OCI-LY7 (cell line): ENCODE data around the gene GRXCR2. TPM values are rescaled to one million over a fixed set of nuclear protein-coding genes. Genes with fewer than 3 reads are reported as not detected.

ENCODE experiments used
- BruUV-seq: library from RNA; stranded (reverse); fragments of 400-500 nt; replicated peaks from 2 replicates; lab custom pipeline; 2021; lab: Mats Ljungman, UMichigan
- CTCF ChIA-PET: fragments of 300-600 bp; sonication (Branson Sonifier 250); formaldehyde crosslinking; loops from one replicate; lab custom pipeline; 2022; ENCODE audit warnings: antibody characterized with exemption; ENCODE audit not compliant: unreplicated experiment; lab: Charles Lee
- POLR2A ChIA-PET: fragments of 300-600 bp; sonication (Branson Sonifier 250); formaldehyde crosslinking; loops from one replicate; lab custom pipeline; 2022; ENCODE audit warnings: antibody characterized with exemption; lab: Charles Lee
- DNase-seq: peaks from one replicate; pipeline ENCODE4 v3.0.0-alpha.2; 2015; ENCODE audit warnings: low spot score
- H2AFZ ChIP-seq: fragments of 200-600 bp; sonication (generic), shearing (Covaris generic); 2 replicates; pipeline ENCODE4 v1.6.1; 2014; ENCODE audit warnings: mild to moderate bottlenecking, antibody characterized with exemption, low read length, moderate library complexity
- H3K27ac ChIP-seq: fragments of 200-600 bp; sonication (generic); 2 replicates; pipeline ENCODE4 v1.5.1; 2014; ENCODE audit warnings: mixed run types, low read depth, mild to moderate bottlenecking, moderate library complexity, low read length, inconsistent platforms; ENCODE audit not compliant: poor library complexity, severe bottlenecking
- H3K36me3 ChIP-seq: fragments of 200-600 bp; sonication (generic); 2 replicates; pipeline ENCODE4 v1.6.1; 2014; ENCODE audit warnings: mild to moderate bottlenecking, antibody characterized with exemption, low read length, moderate library complexity, mixed read lengths; ENCODE audit not compliant: insufficient read depth
- H3K4me1 ChIP-seq: fragments of 200-600 bp; sonication (generic); 2 replicates; pipeline ENCODE4 v1.5.1; 2014; ENCODE audit warnings: mild to moderate bottlenecking, low read length; ENCODE audit not compliant: insufficient read depth, poor library complexity, severe bottlenecking
- H3K4me2 ChIP-seq: fragments of 200-600 bp; sonication (generic); 2 replicates; pipeline ENCODE4 v1.6.1; 2014; ENCODE audit warnings: mild to moderate bottlenecking, low read length
- H3K4me3 ChIP-seq: fragments of 200-600 bp; sonication (generic); 2 replicates; pipeline ENCODE4 v1.5.1; 2014; ENCODE audit warnings: mild to moderate bottlenecking, low read depth, low read length; ENCODE audit not compliant: poor library complexity, severe bottlenecking
- H3K79me2 ChIP-seq: fragments of 200-600 bp; sonication (generic); 2 replicates; pipeline ENCODE4 v1.6.1; 2016; ENCODE audit warnings: low read depth, mild to moderate bottlenecking, low read length, moderate library complexity, mixed read lengths; ENCODE audit not compliant: insufficient read depth
- H3K9me2 ChIP-seq: fragments of 200-600 bp; sonication (generic); 2 replicates; pipeline ENCODE4 v1.6.1; 2016; ENCODE audit warnings: mild to moderate bottlenecking, low read length, mixed read lengths; ENCODE audit not compliant: insufficient read depth
- H3K9me3 ChIP-seq: fragments of 200-600 bp; sonication (generic); 2 replicates; pipeline ENCODE4 v1.6.1; 2014; ENCODE audit warnings: mild to moderate bottlenecking, mixed run types, low read length, mixed read lengths
- H4K20me1 ChIP-seq: fragments of 200-600 bp; sonication (generic); 2 replicates; pipeline ENCODE4 v1.6.1; 2014; ENCODE audit warnings: mild to moderate bottlenecking, antibody characterized with exemption, low read length, moderate library complexity, mixed read lengths; ENCODE audit not compliant: insufficient read depth
- CTCF ChIP-seq: fragments of 200-600 bp; sonication (generic); conservative IDR thresholded peaks from 2 replicates; pipeline ENCODE4 v1.5.1; 2014; ENCODE audit warnings: mild to moderate bottlenecking, antibody characterized with exemption, low read length, moderate library complexity, mixed read lengths
- EZH2phosphoT487 ChIP-seq: fragments of 200-600 bp; sonication (generic); IDR thresholded peaks from 2 replicates; pipeline ENCODE4 v1.6.1; 2018; ENCODE audit warnings: low read depth, borderline replicate concordance, mild to moderate bottlenecking, mixed run types, antibody characterized with exemption, low read length, moderate library complexity, mixed read lengths
- intact Hi-C: fragments of 100-400 bp; cut with micrococcal nuclease; formaldehyde crosslinking; loops from one replicate; pipeline ENCODE4 v1.10.0; 2022; ENCODE audit not compliant: unreplicated experiment
- total RNA-seq, 2 experiments: library from RNA; depleted of rRNA in 1 of 2; stranded (reverse); fragments of >200 nt in 1 of 2; shearing (Covaris generic) in 1 of 2; gene quantifications; 2 replicates each; pipeline ENCODE4 v1.2.3, GENCODE V29; 2014 to 2022

Gene GRXCR2
- total RNA-seq, 2 experiments from 2014 or later: not detected

- no peaks in the 10 kb centered on the region for H3K36me3 ChIP-seq
- POLR2A ChIA-PET: no interaction called here
- H3K9me3 ChIP-seq: no peaks in the 10 kb centered on the region
- DNase-seq: no peak
- H3K27ac ChIP-seq: no peak overlapping the region
- no peak for TF ChIP-seq CTCF
- no peak for TF ChIP-seq EZH2phosphoT487
- no peak overlapping the region for H3K4me2 ChIP-seq
- H2AFZ ChIP-seq: no peak overlapping the region
- H3K79me2 ChIP-seq: no peaks in the 10 kb centered on the region
- no peaks in the 10 kb centered on the region for H4K20me1 ChIP-seq
- CTCF ChIA-PET: interaction anchor here (0.5 kb wide), 1 partner anchor 18 kb away, joined by 7 read pairs; no protein-coding TSS in a partner anchor
- no peaks in the 10 kb centered on the region for H3K4me1 ChIP-seq
- BruUV-seq: no TSS peak
- H3K9me2 ChIP-seq: no peaks in the 10 kb centered on the region
- intact Hi-C loops: no loop called here
- H3K4me3 ChIP-seq: no peak overlapping the region
Observed at GRCh38 chr5:145917288-145917687, 44.5 kb upstream of the GRXCR2 start.

GRCh38 chr5:145915970-145916638 lies 43.3 kb upstream of the GRXCR2 start:
- intact Hi-C loops: no loop called here
- no peak overlapping the region for H3K27ac ChIP-seq
- H3K79me2 ChIP-seq: no peaks in the 10 kb centered on the region
- no peaks in the 10 kb centered on the region for H3K9me2 ChIP-seq
- H3K36me3 ChIP-seq: no peaks in the 10 kb centered on the region
- ChIA-PET POLR2A (interaction anchor here (0.7 kb wide), 3 partner anchors 65 to 413 kb away, joined by 3 to 5 read pairs (median 3); no protein-coding TSS in a partner anchor), CTCF (interaction anchor here (0.6 kb wide), 1 partner anchor 413 kb away, joined by 3 read pairs; no protein-coding TSS in a partner anchor)
- H3K4me1 ChIP-seq: no peaks in the 10 kb centered on the region
- no peaks in the 10 kb centered on the region for H3K9me3 ChIP-seq
- no peak overlapping the region for H3K4me2 ChIP-seq
- H3K4me3 ChIP-seq: no peak overlapping the region
- no peaks in the 10 kb centered on the region for H4K20me1 ChIP-seq
- DNase-seq: no peak
- no TSS peak for BruUV-seq
- TF ChIP-seq EZH2phosphoT487 (no peak), CTCF (no peak)
- no peak overlapping the region for H2AFZ ChIP-seq

- no peak for TF ChIP-seq EZH2phosphoT487
- TF ChIP-seq CTCF: no peak
- ChIA-PET POLR2A (interaction anchor here (0.6 to 0.8 kb wide), 2 partner anchors 32 to 85 kb away, joined by 3 to 4 read pairs; no protein-coding TSS in a partner anchor), CTCF (no interaction called here)
- no peak for DNase-seq
- no peaks in the 10 kb centered on the region for H3K36me3 ChIP-seq
- H3K4me2 ChIP-seq: no peak overlapping the region
- no peaks in the 10 kb centered on the region for H3K79me2 ChIP-seq
- intact Hi-C loops: no loop called here
- H3K27ac ChIP-seq: no peak overlapping the region
- H3K4me1 ChIP-seq: no peaks in the 10 kb centered on the region
- no peaks in the 10 kb centered on the region for H4K20me1 ChIP-seq
- no peak overlapping the region for H2AFZ ChIP-seq
- H3K9me3 ChIP-seq: no peaks in the 10 kb centered on the region
- H3K4me3 ChIP-seq: no peak overlapping the region
- no TSS peak for BruUV-seq
- H3K9me2 ChIP-seq: no peaks in the 10 kb centered on the region
Observed at GRCh38 chr5:145913701-145914100, 40.9 kb upstream of the GRXCR2 start.
